SW 1271 (cell line): Measurements from ENCODE around the gene UNC5A.
A peak's percentile ranks its signal among the peaks of the same experiment; 100 is the strongest.

ENCODE experiments used
- DNase-seq, 2 experiments: peaks; one replicate each; lab custom pipeline; 2025; lab: John Stamatoyannopoulos, UW

UNC5A gene

DNA sequence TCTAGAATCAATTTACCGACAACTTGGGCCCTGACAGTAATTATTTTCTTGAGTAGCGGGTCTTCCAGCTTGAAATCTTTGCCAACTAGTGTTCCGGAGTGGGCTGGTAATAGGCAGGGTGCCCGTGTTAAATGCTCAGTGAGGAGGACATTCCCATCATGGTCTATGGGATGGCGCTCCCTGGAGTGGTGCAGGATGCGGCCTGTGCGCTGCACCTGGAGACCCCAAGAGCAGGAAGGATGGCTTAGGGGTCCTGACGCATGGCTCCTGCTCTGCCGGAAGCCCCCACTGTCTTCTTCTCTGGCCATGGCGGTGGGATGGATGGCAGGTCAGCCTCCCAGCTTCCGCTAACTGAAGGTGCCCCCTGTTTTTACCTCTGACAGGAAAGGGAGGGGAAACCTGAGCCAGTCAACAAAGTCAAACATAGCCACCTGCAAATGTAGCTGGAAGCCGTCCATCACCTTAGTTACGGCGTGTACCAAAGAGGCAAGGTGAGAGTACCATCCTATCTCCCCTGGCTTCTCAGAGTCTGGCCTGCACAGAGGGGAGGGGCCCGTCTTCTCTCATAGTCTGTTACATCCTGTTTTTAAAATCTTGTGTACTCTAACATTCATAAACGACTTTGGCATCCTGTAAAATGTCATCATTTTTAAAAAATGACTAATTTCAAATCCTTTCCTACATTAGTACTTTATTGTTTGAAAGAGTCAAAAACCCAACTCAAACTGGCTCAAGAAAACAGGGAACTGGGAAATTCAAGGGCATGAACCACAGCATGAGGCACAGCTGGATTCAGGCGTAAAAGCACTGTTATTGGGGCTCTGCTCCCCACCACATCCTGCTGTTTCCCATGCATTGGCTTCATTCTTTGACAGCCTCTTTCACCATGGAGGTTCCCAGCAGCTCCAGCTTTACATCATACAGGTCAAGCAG lies 28.5 kb upstream of the UNC5A start:
- peak in 1 of 2 experiments; percentile 37 for DNase-seq

DNA sequence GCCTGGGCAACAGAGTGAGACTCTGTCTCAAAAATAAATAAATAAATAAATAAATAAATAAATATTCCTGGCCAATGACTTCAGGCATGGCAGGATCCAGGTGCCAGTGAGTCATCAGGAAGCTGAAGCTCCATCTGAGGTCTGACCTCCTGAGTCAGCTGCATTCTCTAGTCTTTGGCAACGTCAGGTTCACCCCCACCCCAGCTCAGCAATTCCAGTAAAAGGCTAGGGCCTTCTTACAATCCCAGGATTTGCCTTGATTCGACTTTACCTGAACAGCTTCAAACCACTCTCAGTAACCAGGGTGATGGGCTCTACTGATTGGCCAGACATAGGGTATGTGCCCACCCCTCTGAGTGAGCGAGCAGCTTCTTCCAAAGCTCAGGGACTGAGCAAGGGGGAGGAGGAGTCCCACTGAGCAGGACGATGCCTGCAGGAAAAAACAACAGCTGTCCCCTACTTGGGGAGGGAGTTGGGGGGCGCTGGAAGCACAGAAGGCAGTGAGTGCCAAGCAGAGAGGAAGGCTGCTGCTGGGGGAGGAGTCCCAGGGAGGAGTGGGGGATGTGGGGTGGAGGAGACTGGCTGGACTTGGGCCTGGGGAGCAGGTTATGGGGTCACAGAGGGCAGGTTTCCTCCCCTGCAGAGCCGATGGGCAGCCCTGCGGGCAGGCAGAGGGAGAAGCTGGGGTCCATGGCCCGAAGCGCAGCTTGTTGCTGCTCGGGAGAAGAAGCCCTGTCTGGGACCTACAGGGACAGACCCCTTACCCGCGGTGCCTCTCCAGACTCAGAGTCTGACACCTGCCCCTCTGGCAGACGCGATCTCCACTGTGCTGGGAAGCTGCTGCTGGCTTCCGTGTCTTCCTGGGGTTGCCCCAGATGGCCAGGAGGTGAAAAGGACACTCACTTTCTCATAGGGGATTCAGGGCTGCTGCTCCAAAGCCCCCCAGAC lies 25.9 kb upstream of the UNC5A start:
- peak; percentile 77 to 94 for DNase-seq

DNA sequence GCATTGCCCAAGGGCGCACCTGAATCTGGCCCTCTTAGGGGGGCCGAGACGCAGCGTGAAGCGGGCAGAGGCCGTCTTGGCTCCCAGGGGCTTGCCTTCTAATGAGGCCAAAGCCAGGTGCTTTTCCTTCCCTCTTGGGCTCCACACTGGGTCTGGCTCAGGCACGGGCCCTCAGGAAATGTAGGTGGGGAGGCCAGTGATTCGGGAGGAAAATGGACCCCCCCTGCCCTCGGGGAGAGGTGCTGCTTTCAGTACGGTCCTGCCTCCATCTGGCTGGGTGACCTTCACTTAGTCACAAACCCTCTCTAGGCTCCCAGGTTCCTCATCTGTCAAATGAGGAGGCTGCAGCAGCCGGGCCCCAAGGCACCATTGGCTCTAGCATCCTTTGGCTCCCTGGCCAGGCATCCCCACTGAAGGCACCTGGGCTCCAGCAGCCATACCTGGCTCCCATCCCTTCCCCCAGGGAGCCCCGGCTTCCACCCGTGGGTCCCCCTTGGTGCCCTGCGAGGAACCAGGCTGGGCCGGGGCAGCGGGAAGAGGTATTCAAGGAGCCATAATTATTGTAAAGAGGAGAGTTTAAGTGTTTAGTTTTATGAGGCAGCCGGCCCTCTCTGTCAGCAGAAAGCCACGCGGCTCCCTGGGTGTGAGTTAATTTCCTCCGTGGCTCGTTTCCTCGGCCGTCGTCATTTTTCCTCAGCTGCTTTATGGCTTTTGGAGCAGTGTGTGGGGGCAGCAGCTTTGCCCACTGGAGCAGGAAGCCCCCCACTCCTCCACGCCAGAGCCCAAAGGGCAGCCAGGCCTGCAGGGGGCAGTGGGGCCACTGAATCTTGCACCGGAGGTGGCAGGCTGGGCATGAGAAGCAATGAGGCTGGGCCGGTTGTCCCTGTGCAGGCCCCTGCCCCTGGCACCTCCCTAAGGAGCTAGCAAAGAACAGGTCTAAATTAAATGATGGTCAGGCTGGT lies 24.9 kb upstream of the UNC5A start:
- DNase-seq = no peak

DNA sequence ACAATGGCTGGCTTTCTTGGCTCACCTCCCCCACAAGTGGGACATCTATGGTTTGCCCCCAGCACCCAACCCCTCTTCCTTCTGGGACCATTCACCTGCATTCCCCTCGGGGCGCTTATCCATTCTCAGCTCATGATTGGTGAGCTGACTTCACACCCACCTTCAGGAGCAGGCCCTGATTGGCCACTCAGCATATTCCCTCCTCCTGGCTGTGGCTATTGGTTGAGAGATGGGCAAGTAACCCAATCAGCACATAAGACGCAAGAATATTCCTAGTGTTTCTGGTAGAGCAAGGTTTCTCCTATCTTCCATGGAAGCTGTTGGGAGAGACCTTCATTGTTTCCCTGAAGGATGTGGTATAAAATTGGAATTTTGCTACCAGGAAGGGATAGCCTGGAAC lies 22.7 kb upstream of the UNC5A start:
- DNase-seq = no peak

DNA sequence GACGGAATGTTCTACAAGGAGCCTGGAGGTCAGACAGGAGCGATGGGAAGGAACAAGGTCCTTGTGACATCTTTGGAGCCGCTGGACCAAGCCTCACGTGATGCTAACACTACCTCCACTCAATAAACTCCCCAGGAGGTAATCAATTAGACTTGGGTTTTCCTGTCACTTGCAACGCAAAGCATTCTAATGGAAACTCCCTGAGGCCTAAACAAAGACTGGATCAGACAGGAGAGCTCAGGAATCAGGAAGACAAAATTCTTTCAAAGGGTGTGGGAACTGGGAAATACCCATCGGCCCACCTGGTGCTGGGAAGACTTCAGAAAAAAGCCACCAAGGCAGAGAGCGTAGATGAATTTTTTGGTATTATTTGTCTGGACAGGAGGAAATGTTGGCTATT lies 22.3 kb upstream of the UNC5A start:
- no peak for DNase-seq

DNA sequence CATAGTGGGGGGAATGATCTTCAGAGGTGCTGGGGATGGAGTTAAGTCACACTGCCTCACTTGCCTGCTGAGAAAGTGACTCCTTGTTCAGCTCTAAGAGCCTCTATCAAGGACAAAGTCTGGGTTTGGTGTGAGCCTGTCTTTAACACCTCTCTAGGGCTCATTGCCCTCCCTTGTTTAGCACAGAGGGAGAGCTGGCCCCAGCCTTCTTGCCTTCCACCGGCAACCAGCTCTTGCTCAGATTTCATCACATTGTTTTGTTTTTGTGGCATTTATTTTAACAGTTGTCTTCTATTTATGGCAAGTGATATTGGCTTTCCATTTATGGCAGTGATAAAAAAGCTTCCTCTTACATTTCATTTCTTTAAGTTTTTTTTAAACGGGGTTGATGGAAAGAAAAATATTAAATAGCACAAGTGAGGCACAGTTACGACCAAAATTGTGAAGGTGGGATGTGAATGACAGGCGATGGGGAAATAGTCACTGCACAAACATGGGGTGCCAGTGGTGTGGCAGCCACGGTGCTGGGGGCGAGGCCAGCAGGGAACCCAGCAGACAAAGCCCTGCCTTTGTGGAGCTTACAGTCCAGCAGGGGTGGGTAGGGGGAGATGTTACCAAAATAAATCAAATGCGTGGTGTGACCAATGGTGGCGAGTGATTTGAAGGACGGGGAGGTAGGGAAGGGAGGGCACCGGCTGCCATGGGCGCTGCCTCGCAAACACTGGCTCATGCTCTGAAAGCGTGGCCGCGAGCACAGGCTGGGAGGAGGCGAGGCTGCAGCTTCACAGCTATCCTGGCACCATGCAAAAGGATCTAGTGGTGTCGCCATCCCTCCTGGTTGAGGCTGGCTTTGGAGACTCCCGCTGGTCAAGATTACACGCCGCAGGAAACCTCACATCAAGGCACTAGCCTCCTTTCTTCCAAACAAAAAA lies 21.2 kb upstream of the UNC5A start:
- no peak for DNase-seq

DNA sequence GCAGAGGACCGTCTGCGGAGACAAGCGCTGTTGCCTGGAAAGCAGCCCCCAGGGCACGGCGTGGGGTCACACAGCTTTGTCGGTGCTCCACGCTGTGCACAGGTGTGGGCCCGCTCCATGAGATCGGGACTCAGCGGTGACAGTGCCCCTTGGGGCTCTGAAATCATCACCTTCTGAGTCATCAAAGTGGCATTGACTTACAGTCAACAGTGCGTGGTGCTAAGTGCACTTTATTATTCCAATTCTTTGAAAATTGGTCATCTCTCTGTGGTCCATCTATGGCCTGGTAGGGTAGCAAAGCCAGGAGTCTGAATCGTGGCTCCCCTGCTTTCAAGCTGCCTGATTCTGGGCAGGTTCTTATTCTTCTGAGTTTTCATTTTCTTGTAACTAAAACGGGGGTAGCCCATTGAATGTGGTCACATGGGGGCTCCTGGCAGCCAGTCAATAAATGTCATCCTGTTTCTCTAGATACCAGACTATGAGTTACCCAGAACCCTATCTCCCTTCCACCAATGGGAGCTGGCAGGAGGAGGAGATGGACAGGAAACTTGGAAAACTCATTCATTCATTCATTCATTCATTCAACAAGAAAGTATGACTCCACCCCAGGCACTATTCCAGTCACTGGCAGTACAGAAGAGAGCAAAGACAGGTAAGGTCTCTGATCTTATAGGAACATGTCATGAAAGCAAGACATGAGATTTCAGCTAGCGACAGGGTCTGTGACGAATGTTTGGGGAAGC lies 20.3 kb upstream of the UNC5A start:
- DNase-seq = peak in 1 of 2 experiments; percentile 45

DNA sequence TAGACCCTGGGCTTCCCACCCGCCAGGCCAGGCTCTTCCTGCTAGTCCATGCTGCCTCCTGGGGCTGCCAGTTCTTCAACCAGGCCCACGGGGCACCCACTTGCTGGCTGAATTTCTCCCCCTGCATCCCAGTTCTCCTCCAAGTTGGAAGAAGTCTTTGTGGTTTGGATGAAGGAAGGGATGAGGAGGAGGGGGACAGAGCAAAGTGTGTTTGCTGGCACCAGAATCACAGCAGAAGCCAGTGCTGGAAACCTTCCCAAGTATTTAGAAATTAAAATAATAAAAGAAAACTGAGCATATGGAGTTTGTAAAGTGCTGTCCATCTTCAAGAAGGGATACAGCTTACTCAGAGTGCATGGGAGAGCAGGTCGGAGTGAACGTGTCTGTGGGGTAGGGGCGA lies 19.4 kb upstream of the UNC5A start:
- DNase-seq = no peak

DNA sequence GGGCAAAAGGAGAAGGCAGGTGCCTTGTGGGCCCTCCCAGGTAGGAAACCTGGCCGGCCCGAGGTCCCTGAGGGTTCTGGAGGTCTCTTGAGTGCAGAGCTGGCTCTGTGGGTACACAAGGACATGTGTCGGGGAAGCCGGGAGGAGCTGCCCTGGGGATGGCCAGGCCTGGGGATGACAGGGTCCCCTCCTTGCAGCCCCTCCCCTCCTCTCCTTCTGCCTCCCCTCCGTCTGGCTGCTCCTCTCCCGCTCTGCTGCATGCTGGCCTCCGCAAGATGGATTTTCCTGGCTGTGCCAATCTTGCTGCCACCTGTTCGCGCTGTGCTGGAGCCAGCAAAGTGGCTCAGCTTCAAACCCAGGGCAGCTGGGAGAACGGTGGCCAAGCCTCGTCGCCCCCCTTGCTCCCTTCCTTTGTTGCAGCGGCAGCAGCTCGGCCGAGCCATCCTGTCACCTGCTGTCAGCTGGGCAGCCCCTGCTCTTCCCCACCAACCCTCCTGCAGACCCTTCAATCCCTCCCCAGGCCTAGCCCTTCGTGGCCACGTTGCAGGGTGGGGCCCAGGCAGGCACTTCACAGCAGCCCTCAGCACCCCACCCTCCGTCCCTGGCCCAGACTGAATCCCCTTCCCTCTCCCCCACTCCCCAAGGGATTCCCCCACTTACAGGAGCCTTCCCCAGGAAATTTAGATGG lies 17.6 kb upstream of the UNC5A start:
- DNase-seq = no peak

DNA sequence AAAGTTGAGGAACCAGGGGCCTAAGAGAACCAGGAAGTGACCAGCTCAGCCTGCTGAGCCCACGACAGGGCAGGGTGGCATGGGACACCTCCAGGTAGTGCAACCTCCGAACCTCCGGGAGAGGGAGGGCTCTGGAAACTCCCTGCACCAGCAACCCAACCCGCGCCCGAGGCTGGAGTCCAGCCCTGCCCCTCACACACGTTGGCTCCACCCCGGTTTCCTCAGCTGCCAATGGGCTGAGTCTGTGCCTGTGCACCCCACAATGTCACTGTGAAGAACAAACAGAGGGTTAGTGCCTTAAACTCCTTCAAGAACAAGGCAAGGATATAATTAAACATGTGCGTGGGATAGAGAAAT lies 17.0 kb upstream of the UNC5A start:
- DNase-seq = no peak

DNA sequence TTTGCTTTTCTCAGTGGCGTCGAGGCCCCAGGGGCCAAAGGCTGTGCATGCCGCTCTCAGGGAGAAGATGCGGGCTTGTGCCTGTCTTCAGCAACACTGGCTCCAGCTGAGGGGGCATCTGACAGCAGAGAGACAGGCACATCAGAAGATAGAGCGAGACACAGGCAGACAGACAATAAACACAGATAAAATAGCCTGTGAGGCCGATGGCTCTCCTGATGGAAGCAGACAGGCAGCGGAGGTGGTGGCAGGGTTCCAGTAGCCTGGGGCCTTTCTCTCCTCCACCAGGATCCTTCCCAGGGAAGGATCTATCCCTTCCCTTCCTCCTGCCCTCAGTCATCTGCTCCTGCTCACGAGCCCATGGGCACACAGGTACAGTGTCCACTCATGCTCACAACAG lies 16.6 kb upstream of the UNC5A start:
- no peak for DNase-seq

DNA sequence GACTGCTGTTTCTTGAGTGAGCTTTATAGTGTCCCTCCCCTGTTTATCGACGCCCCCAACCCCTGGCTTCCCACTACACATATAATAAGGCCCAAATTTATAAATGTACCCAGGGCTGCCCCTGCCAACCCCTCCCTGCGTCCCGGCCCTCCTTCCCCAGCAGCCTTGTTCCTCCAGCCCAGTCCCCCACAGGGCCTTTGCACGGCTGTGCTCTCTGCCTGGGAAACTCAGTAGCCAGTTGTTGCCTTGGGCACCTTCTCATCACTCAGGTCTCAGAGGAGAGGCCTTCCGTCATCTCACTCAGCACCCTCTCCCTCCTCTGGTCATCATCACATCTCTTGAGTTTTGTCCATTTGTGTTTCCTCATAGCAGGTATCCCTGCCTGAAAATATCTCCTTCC lies 15.8 kb upstream of the UNC5A start:
- no peak for DNase-seq

DNA sequence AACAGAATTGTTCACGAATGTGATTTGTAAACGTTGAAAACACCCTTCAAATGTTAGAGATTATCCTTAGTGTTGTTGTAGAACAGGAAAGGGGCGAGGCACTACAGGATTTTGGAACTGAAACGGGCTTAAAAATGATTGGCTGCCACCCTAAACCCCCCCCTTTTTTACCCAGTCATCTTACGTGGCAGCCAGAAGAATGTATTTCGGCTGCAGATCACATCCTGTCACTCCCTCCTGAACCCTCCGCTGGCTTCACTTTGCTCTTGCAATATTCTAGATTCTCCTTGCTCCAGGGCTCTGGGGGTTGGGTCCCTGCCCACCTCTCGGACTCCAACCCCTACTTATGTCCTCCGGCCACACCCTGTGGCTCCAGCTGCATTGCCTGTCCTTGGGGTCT lies 13.9 kb upstream of the UNC5A start:
- peak in 1 of 2 experiments; percentile 26 for DNase-seq

DNA sequence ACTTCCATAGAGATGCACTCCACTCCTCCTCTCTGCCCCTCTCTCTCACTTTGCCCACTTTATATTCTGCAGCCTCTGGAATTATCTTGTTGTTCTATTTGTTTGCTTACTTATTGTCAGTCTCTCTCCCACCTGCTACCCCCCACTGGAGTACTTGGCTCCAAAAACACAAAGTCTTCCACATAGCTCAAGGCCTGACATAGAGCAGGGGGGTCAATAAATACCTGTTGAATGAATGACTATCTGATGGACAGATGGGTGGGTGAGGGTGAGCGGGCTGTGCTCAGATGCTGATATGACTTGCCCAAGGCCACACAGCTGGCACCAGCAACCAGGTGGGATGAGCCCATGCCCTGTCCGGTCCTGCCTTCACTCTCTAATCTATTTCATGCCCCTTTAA lies 13.4 kb upstream of the UNC5A start:
- no peak for DNase-seq

DNA sequence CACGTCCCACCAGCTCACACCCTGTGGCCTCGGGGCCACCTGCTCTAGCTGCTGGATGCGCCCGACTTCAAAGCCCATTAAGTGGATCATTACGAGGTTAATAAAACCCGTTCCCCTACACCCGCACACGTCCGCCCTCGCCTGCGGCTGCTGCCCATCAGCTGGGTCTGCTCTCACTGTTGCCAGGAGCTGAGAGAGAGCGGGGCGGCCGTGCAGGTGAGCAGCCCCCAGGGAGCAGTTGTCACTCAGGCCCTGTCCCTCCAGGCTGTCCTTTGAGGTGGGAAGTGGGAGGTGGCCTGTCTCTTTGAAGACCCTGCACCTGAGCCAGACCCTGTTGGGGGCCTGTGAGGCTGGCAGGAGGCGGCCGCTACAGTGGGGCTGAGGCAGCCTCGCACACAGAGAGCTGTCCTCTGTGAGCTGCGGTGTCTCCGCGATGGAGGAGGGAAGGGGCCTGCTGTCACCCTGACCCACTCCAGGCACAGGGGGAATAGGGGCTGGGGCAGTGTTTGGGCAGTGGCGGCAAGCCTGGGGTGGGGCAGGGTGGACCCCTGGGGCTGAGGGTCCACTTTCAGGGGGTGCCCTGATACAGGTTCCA lies 12.8 kb upstream of the UNC5A start:
- DNase-seq = no peak

DNA sequence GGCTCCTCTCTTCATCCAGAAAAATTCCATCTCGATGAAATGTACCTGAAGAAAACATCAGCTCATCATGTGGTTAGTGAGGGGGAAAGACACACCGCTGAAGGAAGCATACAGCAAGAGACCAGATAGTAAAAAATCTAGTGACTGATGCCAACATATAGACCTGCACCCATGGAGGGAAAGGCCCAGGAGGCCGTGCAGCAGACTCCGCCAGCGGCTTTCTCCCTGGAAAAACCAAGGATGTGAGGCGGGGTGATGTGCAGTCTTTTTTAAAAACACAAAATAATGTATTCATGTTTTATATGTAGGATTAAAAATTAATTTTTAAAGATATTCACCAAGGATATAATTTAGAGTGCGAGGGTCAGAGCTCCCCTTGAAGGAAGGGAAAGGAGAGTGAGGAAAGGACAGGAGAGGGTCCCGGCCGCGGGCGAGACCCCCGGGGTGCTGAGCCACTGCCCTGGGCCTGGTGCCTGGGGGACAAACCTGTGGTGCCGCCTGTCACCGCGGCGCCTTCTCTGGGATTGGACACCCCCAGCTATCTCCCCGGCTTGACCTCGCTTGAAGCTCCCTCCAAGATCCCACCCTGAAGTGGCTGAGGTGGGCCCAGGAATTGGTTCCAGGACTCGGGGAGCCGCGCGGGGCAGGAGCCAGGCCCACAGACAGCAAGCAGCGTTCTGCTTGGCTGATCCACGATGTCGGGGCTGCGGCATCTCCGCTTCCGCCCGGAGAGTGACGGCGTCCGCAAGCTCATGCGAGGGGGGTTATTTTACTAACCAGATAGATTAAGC lies 12.1 kb upstream of the UNC5A start:
- no peak for DNase-seq

DNA sequence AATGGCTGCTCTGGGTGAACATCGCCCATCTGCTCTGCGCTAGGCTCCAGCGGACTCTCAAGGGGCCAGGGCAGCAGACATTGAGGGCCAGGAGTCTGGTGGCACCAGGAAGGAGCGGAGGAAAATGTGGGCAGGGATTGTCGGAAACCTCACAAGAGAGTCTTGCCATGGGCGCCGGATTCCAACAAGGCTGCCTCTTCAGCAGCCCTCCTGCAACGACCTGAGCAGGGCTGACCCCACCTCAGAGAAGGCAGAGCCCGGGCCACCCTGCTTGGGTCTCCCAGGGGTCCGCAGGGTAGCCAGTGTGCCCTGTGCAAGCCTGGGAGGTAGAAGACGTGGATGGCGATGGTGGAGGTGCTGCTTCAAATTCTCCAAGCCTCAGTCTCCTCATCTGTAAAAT lies 11.4 kb upstream of the UNC5A start:
- no peak for DNase-seq

DNA sequence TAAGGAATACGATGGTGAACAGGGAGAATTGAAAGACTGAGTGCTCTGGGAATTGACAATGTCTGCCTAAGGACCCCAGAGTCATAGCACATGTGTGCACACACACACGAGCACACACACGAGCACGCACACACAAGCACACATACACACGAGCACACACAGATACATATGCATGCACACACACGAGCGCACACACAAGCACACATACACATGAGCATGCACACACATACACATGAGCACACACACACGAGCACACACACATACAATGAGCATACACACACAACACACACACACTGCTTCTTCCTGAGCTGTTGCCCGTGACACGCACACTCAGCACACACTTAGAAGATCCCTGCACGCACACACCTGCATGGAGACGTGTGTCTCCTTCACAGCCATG lies 10.9 kb upstream of the UNC5A start:
- DNase-seq = no peak
